Peyer's patch (tissue), 4 donors: ENCODE data around the gene SMS.

ENCODE experiments used
- CTCF ChIP-seq, 6 experiments: fragments of 450-650 bp in 4 of 6; fragments of 200-600 bp in 2 of 6; sonication (generic) in 1 of 6; IDR thresholded peaks; one replicate each; pipeline ENCODE4 v1.5.1; 2017 to 2019; ENCODE audit warnings: antibody characterized with exemption in 6 of 6, mild to moderate bottlenecking in 3 of 6, moderate library complexity in 1 of 6
- POLR2A ChIP-seq, 2 donors: fragments of 450-650 bp; IDR thresholded peaks; one replicate each; pipeline ENCODE4 v1.5.1; 2017; ENCODE audit warnings: antibody characterized with exemption in 2 of 2, mild to moderate bottlenecking in 2 of 2, moderate library complexity in 2 of 2

GRCh38 chrX:21939906-21940305, 603 bp upstream of the SMS start:
- TF ChIP-seq CTCF (IDR thresholded peaks at IDR 0.05) (no peak), POLR2A (IDR thresholded peaks at IDR 0.05) (no peak)
